H1 (cell line): Measurements from ENCODE around the gene FIBIN. TPM values are rescaled to one million over a fixed set of nuclear protein-coding genes. Genes with fewer than 3 reads are reported as not detected.

Experiments used
- CHD7 ChIP-seq: fragments of 300-600 bp; sonication (generic); IDR thresholded peaks from 2 replicates; pipeline ENCODE4 v1.7.1; 2012; ENCODE audit warnings: low read length, moderate library complexity, mild to moderate bottlenecking, inconsistent platforms; ENCODE audit not compliant: insufficient replicate concordance
- JUND ChIP-seq: IDR thresholded peaks from 2 replicates; pipeline ENCODE4 v1.6.1; 2011; ENCODE audit warnings: mild to moderate bottlenecking, improper control_type of control experiment, low read length
- NANOG ChIP-seq: IDR thresholded peaks from 2 replicates; pipeline ENCODE4 v1.6.1; 2011; ENCODE audit warnings: low read length, low read depth, mild to moderate bottlenecking, inconsistent platforms; ENCODE audit not compliant: insufficient read depth, poor library complexity, severe bottlenecking
- RXRA ChIP-seq: IDR thresholded peaks from 2 replicates; pipeline ENCODE4 v1.6.1; 2011; ENCODE audit warnings: low read depth, mild to moderate bottlenecking, low read length, moderate library complexity; ENCODE audit not compliant: insufficient read depth
- SP2 ChIP-seq: IDR thresholded peaks from 2 replicates; pipeline ENCODE4 v1.6.1; 2012; ENCODE audit warnings: mild to moderate bottlenecking, low read length, inconsistent platforms
- SP4 ChIP-seq: IDR thresholded peaks from 2 replicates; pipeline ENCODE4 v1.6.1; 2012; ENCODE audit warnings: low read length, inconsistent platforms
- polyA plus RNA-seq, 7 experiments: library from polyadenylated mRNA; depleted of rRNA in 3 of 7; stranded (reverse) in 5 of 7; unstranded in 2 of 7; fragments of >200 nt in 5 of 7; fragments of 200-250 nt in 2 of 7; gene quantifications; 1 replicate in 5 of 7; 2 replicates in 1 of 7; 4 replicates in 1 of 7; pipeline versions ENCODE4 v1.2.1 to v1.2.3, GENCODE V29; 2011 to 2013; ENCODE audit warnings: missing spikeins in 2 of 7, mixed read lengths in 2 of 7
- total RNA-seq: library from RNA; stranded (reverse); fragmentation: NEBNext Ultra II Directional; extraction: Animal tissue kit (Norgen Biotek cat#: 25700); gene quantifications from 2 replicates; pipeline ENCODE4 v1.2.1, GENCODE V29; 2021

The FIBIN gene
- total and polyA plus RNA-seq, 2 of the 8 experiments (the other 6 are each of a cell fraction or from before 2014, with no cell fraction given), result 0.38 to 0.45 TPM

DNA sequence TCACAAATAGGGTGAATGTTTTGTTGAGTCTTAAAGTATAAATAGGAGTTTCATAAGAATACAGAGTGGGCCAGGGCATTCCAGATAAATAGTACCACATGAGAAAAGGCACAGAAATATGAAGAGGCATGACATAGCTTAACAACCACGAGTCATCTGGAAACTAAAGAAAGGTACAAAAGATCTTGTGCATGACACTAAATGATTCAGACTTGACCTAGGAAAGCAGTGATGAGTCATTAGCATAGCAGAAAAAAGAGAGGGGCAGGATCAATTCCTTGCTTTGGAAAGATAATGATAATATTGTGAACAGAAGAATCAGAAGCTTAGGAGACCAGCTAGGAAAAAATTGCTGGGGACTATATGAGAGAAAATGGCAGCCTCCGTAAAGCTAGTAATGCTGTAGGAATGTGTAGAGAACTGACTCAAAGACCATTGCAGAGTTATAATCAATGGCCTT lies 47.6 kb upstream of the FIBIN start (continued):
- TF ChIP-seq CHD7 (no peak), NANOG (no peak), SP4 (no peak), JUND (no peak), SP2 (no peak), RXRA (no peak)
